K562 (cell line): Measurements from ENCODE around the gene RPRML. TPM values are rescaled to one million over a fixed set of nuclear protein-coding genes. Genes with fewer than 3 reads are reported as not detected.

Experiments used
- BCOR ChIP-seq: fragments of 450-650 bp; IDR thresholded peaks from 2 replicates; pipeline ENCODE4 v1.6.1; 2016
- CBFA2T3 ChIP-seq: fragments of 450-650 bp; IDR thresholded peaks from 2 replicates; pipeline ENCODE4 v1.6.1; 2017
- DACH1 ChIP-seq: fragments of 450-650 bp; IDR thresholded peaks from 2 replicates; pipeline ENCODE4 v1.6.1; 2018; ENCODE audit not compliant: partially characterized antibody
- ERF ChIP-seq: fragments of 450-650 bp; formaldehyde crosslinking; IDR thresholded peaks from 2 replicates; pipeline ENCODE4 v1.4.0; 2020; ENCODE audit warnings: mild to moderate bottlenecking, mixed read lengths
- FOXK1 ChIP-seq: sonication (generic); formaldehyde crosslinking; IDR thresholded peaks from 2 replicates; pipeline ENCODE4 v1.8.0; 2022; ENCODE audit warnings: missing genetic modification reagents, mild to moderate bottlenecking, borderline replicate concordance
- HMGN3 ChIP-seq: IDR thresholded peaks from 2 replicates; pipeline ENCODE4 v1.6.1; 2011; ENCODE audit warnings: borderline replicate concordance, low read depth, mild to moderate bottlenecking, mixed read lengths, low read length; ENCODE audit not compliant: insufficient read length; ENCODE audit errors: extremely low read depth
- JUND ChIP-seq, 2 experiments: IDR thresholded peaks; 2 replicates in 1 of 2; 3 replicates in 1 of 2; pipeline ENCODE4 v1.6.1; 2011; ENCODE audit warnings: borderline replicate concordance in 2 of 2, low read depth in 2 of 2, low read length in 2 of 2, improper control_type of control experiment in 1 of 2, missing biosample characterization in 1 of 2, missing genetic modification characterization in 1 of 2, missing genetic modification reagents in 1 of 2
- NCOA1 ChIP-seq: fragments of 450-650 bp; IDR thresholded peaks from 2 replicates; pipeline ENCODE4 v1.6.1; 2016; ENCODE audit warnings: low read depth
- NEUROD1 ChIP-seq: fragments of 150-350 bp; IDR thresholded peaks from 2 replicates; pipeline ENCODE4 v1.6.1; 2014; ENCODE audit warnings: borderline replicate concordance, low read length, low read depth; ENCODE audit not compliant: partially characterized antibody
- NR2C2 ChIP-seq, 2 experiments: fragments of 200-800 bp in 1 of 2; sonication (Bioruptor generic) in 1 of 2; sonication (generic) in 1 of 2; formaldehyde crosslinking in 1 of 2; IDR thresholded peaks; 2 replicates each; pipeline versions ENCODE4 v1.6.1 to v1.8.0; 2016 to 2022; ENCODE audit warnings: mild to moderate bottlenecking in 1 of 2, missing compliant biosample characterization in 1 of 2, missing genetic modification characterization in 1 of 2, missing genetic modification reagents in 1 of 2
- SMC3 ChIP-seq: conservative IDR thresholded peaks from 2 replicates; pipeline ENCODE4 v1.6.1; 2011; ENCODE audit warnings: low read depth, low read length, improper control_type of control experiment; ENCODE audit not compliant: insufficient read depth
- SNIP1 ChIP-seq: fragments of 450-650 bp; IDR thresholded peaks from 2 replicates; pipeline ENCODE4 v1.7.1; 2017; ENCODE audit warnings: low read depth, mild to moderate bottlenecking
- SRSF9 ChIP-seq: fragments of 200-400 bp; formaldehyde crosslinking; IDR thresholded peaks from 2 replicates; pipeline ENCODE4 v1.6.1; 2017; ENCODE audit warnings: low read depth, low read length, borderline replicate concordance
- TAL1 ChIP-seq: fragments of 450-650 bp; IDR thresholded peaks from 2 replicates; pipeline ENCODE4 v1.6.1; 2016; ENCODE audit warnings: mild to moderate bottlenecking
- TCF3 ChIP-seq: sonication (generic); formaldehyde crosslinking; IDR thresholded peaks from 2 replicates; pipeline ENCODE4 v1.4.0; 2020; ENCODE audit warnings: mild to moderate bottlenecking, missing genetic modification reagents
- TGIF2 ChIP-seq: sonication (generic); formaldehyde crosslinking; IDR thresholded peaks from 2 replicates; pipeline ENCODE4 v1.8.1; 2022; ENCODE audit warnings: mild to moderate bottlenecking, missing genetic modification reagents, moderate library complexity
- UBTF ChIP-seq, 2 experiments: IDR thresholded peaks; 2 replicates each; pipeline ENCODE4 v1.6.1; 2012; ENCODE audit warnings: improper control_type of control experiment in 2 of 2, low read depth in 2 of 2, low read length in 2 of 2, borderline replicate concordance in 1 of 2
- WHSC1 ChIP-seq: IDR thresholded peaks from one replicate; pipeline ENCODE4 v1.6.1; 2012; ENCODE audit warnings: low read length, control low read depth, inconsistent platforms
- YBX1 ChIP-seq: fragments of 450-650 bp; IDR thresholded peaks from 2 replicates; pipeline ENCODE4 v1.7.1; 2016; ENCODE audit warnings: mild to moderate bottlenecking
- ZBTB34 ChIP-seq: fragments of 250-450 bp; sonication (Bioruptor Pico); IDR thresholded peaks from 2 replicates; pipeline ENCODE4 v1.8.0; 2021; ENCODE audit warnings: mild to moderate bottlenecking, moderate library complexity
- ZFP36 ChIP-seq: fragments of 150-350 bp; IDR thresholded peaks from 2 replicates; pipeline ENCODE4 v1.6.1; 2018; ENCODE audit warnings: low read length, low read depth; ENCODE audit not compliant: partially characterized antibody
- ZNF232 ChIP-seq: sonication (generic); formaldehyde crosslinking; IDR thresholded peaks from 2 replicates; pipeline ENCODE4 v1.8.0; 2022; ENCODE audit warnings: mild to moderate bottlenecking, missing genetic modification reagents
- ZNF740 ChIP-seq, 3 experiments: fragments of 200-800 bp in 1 of 3; sonication (Bioruptor generic) in 1 of 3; sonication (generic) in 1 of 3; formaldehyde crosslinking in 1 of 3; IDR thresholded peaks; 2 replicates each; pipeline versions ENCODE4 v1.6.1 to v1.8.0; 2016 to 2022; ENCODE audit warnings: mild to moderate bottlenecking in 2 of 3, missing compliant biosample characterization in 2 of 3, missing genetic modification characterization in 2 of 3, missing genetic modification reagents in 1 of 3
- polyA plus RNA-seq, 8 experiments: library from polyadenylated mRNA; depleted of rRNA in 4 of 8; stranded (reverse) in 5 of 8; unstranded in 3 of 8; fragments of >200 nt; fragmentation: Nextera tagmentation in 2 of 8; fragmentation: Illumina TruSeq in 1 of 8; extraction: Ambion mirVana in 2 of 8; extraction: Trizol in 1 of 8; gene quantifications; 2 replicates each; pipeline versions ENCODE4 v1.2.1 to v1.2.3, GENCODE V29; 2011 to 2014; ENCODE audit warnings: inconsistent platforms in 1 of 8, missing spikeins in 1 of 8
- total RNA-seq, 7 experiments: library from RNA; depleted of rRNA in 6 of 7; stranded (reverse); fragments of >200 nt in 6 of 7; fragmentation: Illumina TruSeq in 2 of 7; extraction: Trizol in 2 of 7; gene quantifications; 2 replicates each; pipeline versions ENCODE4 v1.2.1 to v1.2.3, GENCODE V29; 2011 to 2021; ENCODE audit warnings: low replicate concordance in 1 of 7

The RPRML gene
- total and polyA plus RNA-seq, 9 of the 15 experiments (the other 6 are each of a cell fraction or from before 2014, with no cell fraction given), result not detected

- TF ChIP-seq UBTF (IDR thresholded peaks at IDR 0.05; ENCODE audit: borderline replicate concordance in 1 of 2, low read depth in 2 of 2, low read length in 2 of 2) (no peak), SMC3 (no peak), ERF (CRISPR knock-in tag) (no peak), FOXK1 (CRISPR knock-in tag) (no peak), TAL1 (no peak), ZBTB34 (no peak), JUND (IDR thresholded peaks at IDR 0.05; ENCODE audit: borderline replicate concordance, low read depth, low read length) (peak; percentile 59; the same call in 1 of the 2 replicates), JUND (tag; IDR thresholded peaks at IDR 0.05; ENCODE audit: borderline replicate concordance, low read depth, low read length) (peak; percentile 34; the same call in 1 of the 3 replicates), CBFA2T3 (peak; percentile 52), ZFP36 (no peak), TCF3 (CRISPR knock-in tag) (0 out of 2 replicates have a peak, but pooled peaks have one; percentile 51), WHSC1 (no peak), ZNF232 (CRISPR knock-in tag) (no peak), ZNF740 (CRISPR knock-in tag; IDR thresholded peaks at IDR 0.05) (no peak), ZNF740 (tag; IDR thresholded peaks at IDR 0.05) (no peak), NCOA1 (no peak), BCOR (no peak), YBX1 (no peak), TGIF2 (CRISPR knock-in tag) (no peak), DACH1 (no peak), NR2C2 (CRISPR knock-in tag; IDR thresholded peaks at IDR 0.05) (no peak), NR2C2 (tag; IDR thresholded peaks at IDR 0.05) (no peak), SNIP1 (no peak), HMGN3 (no peak), SRSF9 (no peak), NEUROD1 (no peak)
Measured at GRCh38 chr17:46935658-46936266, 43.3 kb downstream of the RPRML start (continued).
